Activated naive CD4-positive, alpha-beta T cell treated with anti-CD3 and anti-CD28 coated beads for 36 hours (primary cell): Measurements from ENCODE around the gene SH2D3A. TPM values are rescaled to one million over a fixed set of nuclear protein-coding genes. Genes with fewer than 3 reads are reported as not detected.

Source experiments
- CTCF ChIA-PET: fragments of 350-600 bp; sonication (Branson Sonifier 250); formaldehyde crosslinking; loops from one replicate; lab custom pipeline; 2021; ENCODE audit warnings: antibody characterized with exemption; lab: Charles Lee
- DNase-seq: peaks from one replicate; pipeline ENCODE4 v3.0.0-alpha.2; 2020
- H3K27ac Mint-ChIP-seq: one replicate; pipeline ENCODE4 v1.8.0; 2021; ENCODE audit warnings: mild to moderate bottlenecking, mixed read lengths
- H3K27me3 Mint-ChIP-seq: one replicate; pipeline ENCODE4 v1.8.0; 2021; ENCODE audit warnings: low read depth, mixed read lengths
- H3K36me3 Mint-ChIP-seq: one replicate; pipeline ENCODE4 v1.8.0; 2021; ENCODE audit warnings: low read depth, mixed read lengths
- H3K4me1 Mint-ChIP-seq: one replicate; pipeline ENCODE4 v1.8.0; 2021; ENCODE audit warnings: low read depth, mixed read lengths
- H3K4me3 Mint-ChIP-seq: one replicate; pipeline ENCODE4 v1.8.0; 2021; ENCODE audit warnings: mild to moderate bottlenecking, moderate library complexity, mixed read lengths
- H3K9me3 Mint-ChIP-seq: one replicate; pipeline ENCODE4 v1.8.0; 2021; ENCODE audit warnings: mixed read lengths
- intact Hi-C: fragments of 100-400 bp; cut with micrococcal nuclease; formaldehyde crosslinking; loops from one replicate; pipeline ENCODE4 v1.15.1; 2023
- total RNA-seq, 2 experiments: library from RNA; stranded (reverse); gene quantifications; one replicate each; pipeline ENCODE4 v1.2.3, GENCODE V29; 2021

The SH2D3A gene
- 10 to 100 TPM; 23.2 to 24.9 TPM for total RNA-seq

- H3K4me3 Mint-ChIP-seq: peak within 1 kb of the TSS; percentile 94
- H3K4me1 Mint-ChIP-seq: peaks cover 39% of the 10 kb centered on the region
- peak; percentile 98 for DNase-seq
- no peaks in the 10 kb centered on the region for H3K9me3 Mint-ChIP-seq
- peak within 1 kb of the TSS; percentile 91 for H3K27ac Mint-ChIP-seq
- CTCF ChIA-PET: interaction anchor here (0.8 to 3.1 kb wide), 3 partner anchors 29 to 95 kb away, joined by 3 to 13 read pairs (median 11); no protein-coding TSS in a partner anchor
- intact Hi-C loops: loop anchor here (1.0 kb wide), 8 partner anchors 14 to 395 kb away; partner anchors contain the start of genes ALKBH7 and GPR108
- no peaks in the 10 kb centered on the region for H3K27me3 Mint-ChIP-seq
- peaks cover 6% of the 10 kb centered on the region for H3K36me3 Mint-ChIP-seq
Observed at GRCh38 chr19:6767357-6768235, at the start of gene SH2D3A. TSS of gene SH2D3A (minus strand) at chr19:6767435. CDS start at chr19:6763748, 3,687 bp downstream.

- peaks cover 43% of the 10 kb centered on the region for H3K36me3 Mint-ChIP-seq
- intact Hi-C loops: loop anchor here (1.0 kb wide), 1 partner anchor 11 kb away; no protein-coding TSS in a partner anchor
- peak overlapping the region; percentile 75 for H3K27ac Mint-ChIP-seq
- no peak for DNase-seq
- H3K4me1 Mint-ChIP-seq: peaks cover 75% of the 10 kb centered on the region
- no peak overlapping the region for H3K4me3 Mint-ChIP-seq
- H3K27me3 Mint-ChIP-seq: no peaks in the 10 kb centered on the region
- CTCF ChIA-PET: interaction anchor here (0.7 to 1.3 kb wide), 2 partner anchors 11 to 49 kb away, joined by 3 to 7 read pairs; no protein-coding TSS in a partner anchor
- peaks cover 5% of the 10 kb centered on the region for H3K9me3 Mint-ChIP-seq
Observed at GRCh38 chr19:6813659-6814058, 46.4 kb upstream of the SH2D3A start.

GRCh38 chr19:6812612-6813011 lies 45.4 kb upstream of the SH2D3A start:
- no peaks in the 10 kb centered on the region for H3K27me3 Mint-ChIP-seq
- peaks cover 76% of the 10 kb centered on the region for H3K4me1 Mint-ChIP-seq
- H3K36me3 Mint-ChIP-seq: peaks cover 41% of the 10 kb centered on the region
- no peak overlapping the region for H3K27ac Mint-ChIP-seq
- H3K9me3 Mint-ChIP-seq: peaks cover 7% of the 10 kb centered on the region
- CTCF ChIA-PET: interaction anchor here (0.9 kb wide), 1 partner anchor 12 kb away, joined by 3 read pairs; no protein-coding TSS in a partner anchor
- DNase-seq: no peak
- no peak overlapping the region for H3K4me3 Mint-ChIP-seq
- intact Hi-C loops: loop anchor here (1.0 kb wide), 1 partner anchor 10 kb away; no protein-coding TSS in a partner anchor

GRCh38 chr19:6811906-6812305 lies 44.7 kb upstream of the SH2D3A start:
- H3K36me3 Mint-ChIP-seq: peaks cover 42% of the 10 kb centered on the region
- CTCF ChIA-PET: no interaction called here
- H3K27ac Mint-ChIP-seq: peak overlapping the region; percentile 7
- H3K4me3 Mint-ChIP-seq: no peak overlapping the region
- no peak for DNase-seq
- H3K9me3 Mint-ChIP-seq: peaks cover 10% of the 10 kb centered on the region
- intact Hi-C loops: no loop called here
- no peaks in the 10 kb centered on the region for H3K27me3 Mint-ChIP-seq
- H3K4me1 Mint-ChIP-seq: peaks cover 74% of the 10 kb centered on the region

- Mint-ChIP-seq H3K4me3 (no peak overlapping the region), H3K27ac (peak overlapping the region; percentile 7), H3K36me3 (peaks cover 43% of the 10 kb centered on the region), H3K27me3 (no peaks in the 10 kb centered on the region), H3K9me3 (peaks cover 10% of the 10 kb centered on the region), H3K4me1 (peaks cover 74% of the 10 kb centered on the region)
- no peak for DNase-seq
- intact Hi-C loops: no loop called here
- CTCF ChIA-PET: interaction anchor here (0.6 kb wide), 1 partner anchor 260 kb away, joined by 4 read pairs; no protein-coding TSS in a partner anchor
Observed at GRCh38 chr19:6811378-6811777, 44.1 kb upstream of the SH2D3A start.

GRCh38 chr19:6809262-6809661 lies 42.0 kb upstream of the SH2D3A start:
- Mint-ChIP-seq H3K4me3 (no peak overlapping the region), H3K36me3 (peaks cover 37% of the 10 kb centered on the region), H3K4me1 (peaks cover 66% of the 10 kb centered on the region), H3K27me3 (no peaks in the 10 kb centered on the region), H3K27ac (peak overlapping the region; percentile 16), H3K9me3 (peaks cover 10% of the 10 kb centered on the region)
- no peak for DNase-seq
- intact Hi-C loops: loop anchor here (10.0 kb wide), 1 partner anchor 536 kb away; the partner anchor contains the start of gene ARHGEF18
- CTCF ChIA-PET: no interaction called here

GRCh38 chr19:6808494-6808893 lies 41.3 kb upstream of the SH2D3A start:
- H3K27ac Mint-ChIP-seq: no peak overlapping the region
- peaks cover 64% of the 10 kb centered on the region for H3K4me1 Mint-ChIP-seq
- no peak overlapping the region for H3K4me3 Mint-ChIP-seq
- no peak for DNase-seq
- intact Hi-C loops: loop anchor here (10.0 kb wide), 1 partner anchor 536 kb away; the partner anchor contains the start of gene ARHGEF18
- CTCF ChIA-PET: interaction anchor here (0.6 to 0.7 kb wide), 2 partner anchors 39 to 60 kb away, joined by 3 to 4 read pairs; no protein-coding TSS in a partner anchor
- no peaks in the 10 kb centered on the region for H3K27me3 Mint-ChIP-seq
- H3K36me3 Mint-ChIP-seq: peaks cover 37% of the 10 kb centered on the region
- H3K9me3 Mint-ChIP-seq: peaks cover 10% of the 10 kb centered on the region

GRCh38 chr19:6807291-6807690 lies 40.1 kb upstream of the SH2D3A start:
- Mint-ChIP-seq H3K27ac (no peak overlapping the region), H3K27me3 (no peaks in the 10 kb centered on the region), H3K9me3 (peaks cover 7% of the 10 kb centered on the region), H3K4me3 (no peak overlapping the region), H3K36me3 (peaks cover 37% of the 10 kb centered on the region), H3K4me1 (peaks cover 62% of the 10 kb centered on the region)
- CTCF ChIA-PET: interaction anchor here (1.1 kb wide), 1 partner anchor 35 kb away, joined by 3 read pairs; the partner anchor contains the start of gene VAV1
- intact Hi-C loops: loop anchor here (10.0 kb wide), 1 partner anchor 538 kb away; the partner anchor contains the start of gene ARHGEF18
- no peak for DNase-seq

GRCh38 chr19:6806488-6806887 lies 39.3 kb upstream of the SH2D3A start:
- Mint-ChIP-seq H3K4me1 (peaks cover 57% of the 10 kb centered on the region), H3K36me3 (peaks cover 31% of the 10 kb centered on the region), H3K27ac (no peak overlapping the region), H3K4me3 (no peak overlapping the region), H3K9me3 (peaks cover 7% of the 10 kb centered on the region), H3K27me3 (no peaks in the 10 kb centered on the region)
- DNase-seq: no peak
- intact Hi-C loops: loop anchor here (10.0 kb wide), 1 partner anchor 538 kb away; the partner anchor contains the start of gene ARHGEF18
- CTCF ChIA-PET: interaction anchor here (1.1 kb wide), 1 partner anchor 34 kb away, joined by 3 read pairs; the partner anchor contains the start of gene VAV1

GRCh38 chr19:6803036-6803404 lies 35.8 kb upstream of the SH2D3A start:
- peak overlapping the region; percentile 69 for H3K4me3 Mint-ChIP-seq
- H3K27ac Mint-ChIP-seq: peak overlapping the region; percentile 89
- peaks cover 2% of the 10 kb centered on the region for H3K9me3 Mint-ChIP-seq
- H3K27me3 Mint-ChIP-seq: no peaks in the 10 kb centered on the region
- peaks cover 27% of the 10 kb centered on the region for H3K36me3 Mint-ChIP-seq
- no peak for DNase-seq
- intact Hi-C loops: loop anchor here (5.0 to 10.0 kb wide), 3 partner anchors 341 to 606 kb away; partner anchors contain the start of genes ARHGEF18 and CRB3
- CTCF ChIA-PET: interaction anchor here (1.0 to 1.9 kb wide), 2 partner anchors 11 to 59 kb away, joined by 3 to 7 read pairs; no protein-coding TSS in a partner anchor
- peaks cover 59% of the 10 kb centered on the region for H3K4me1 Mint-ChIP-seq

GRCh38 chr19:6802336-6803035 lies 35.3 kb upstream of the SH2D3A start:
- no peaks in the 10 kb centered on the region for H3K27me3 Mint-ChIP-seq
- H3K4me3 Mint-ChIP-seq: peak overlapping the region; percentile 69
- H3K36me3 Mint-ChIP-seq: peaks cover 29% of the 10 kb centered on the region
- intact Hi-C loops: loop anchor here (1.0 to 10.0 kb wide), 5 partner anchors 11 to 605 kb away; partner anchors contain the start of genes ARHGEF18 and CRB3
- CTCF ChIA-PET: interaction anchor here (1.0 to 1.9 kb wide), 3 partner anchors 11 to 60 kb away, joined by 3 to 7 read pairs (median 3); no protein-coding TSS in a partner anchor
- peak overlapping the region; percentile 89 for H3K27ac Mint-ChIP-seq
- peak; percentile 78 for DNase-seq
- H3K9me3 Mint-ChIP-seq: peaks cover 2% of the 10 kb centered on the region
- peaks cover 64% of the 10 kb centered on the region for H3K4me1 Mint-ChIP-seq
